HepG2 (cell line): Measurements from ENCODE around the gene GLIS1.

Experiments used
- BHLHE40 ChIP-seq: IDR thresholded peaks from 2 replicates; pipeline ENCODE4 v1.6.1; 2011; ENCODE audit warnings: low read length, improper control_type of control experiment
- CC2D1A ChIP-seq: sonication (generic); formaldehyde crosslinking; IDR thresholded peaks from 2 replicates; pipeline ENCODE4 v1.8.1; 2023; ENCODE audit warnings: mild to moderate bottlenecking, missing genetic modification reagents
- JUNB ChIP-seq: sonication (generic); formaldehyde crosslinking; IDR thresholded peaks from 2 replicates; pipeline ENCODE4 v1.8.0; 2022; ENCODE audit warnings: missing genetic modification reagents, mild to moderate bottlenecking, borderline replicate concordance
- POLR2AphosphoS2 ChIP-seq: IDR thresholded peaks from 2 replicates; pipeline ENCODE4 v1.6.1; 2011; ENCODE audit warnings: low read depth, low read length, improper control_type of control experiment
- YY1 ChIP-seq: IDR thresholded peaks from 2 replicates; pipeline ENCODE4 v1.6.1; 2011; ENCODE audit warnings: low read length, low read depth, moderate library complexity, mild to moderate bottlenecking; ENCODE audit not compliant: insufficient read depth, insufficient replicate concordance
- ZFX ChIP-seq: sonication (generic); formaldehyde crosslinking; IDR thresholded peaks from 2 replicates; pipeline ENCODE4 v1.4.0; 2020; ENCODE audit warnings: mild to moderate bottlenecking, low read depth, missing genetic modification reagents, moderate library complexity
- TF ChIP-seq, protein P1 (sequence below): sonication (generic); formaldehyde crosslinking; IDR thresholded peaks from 2 replicates; pipeline ENCODE4 v1.5.0; 2020; ENCODE audit warnings: mild to moderate bottlenecking, missing genetic modification reagents, moderate library complexity

DNA sequence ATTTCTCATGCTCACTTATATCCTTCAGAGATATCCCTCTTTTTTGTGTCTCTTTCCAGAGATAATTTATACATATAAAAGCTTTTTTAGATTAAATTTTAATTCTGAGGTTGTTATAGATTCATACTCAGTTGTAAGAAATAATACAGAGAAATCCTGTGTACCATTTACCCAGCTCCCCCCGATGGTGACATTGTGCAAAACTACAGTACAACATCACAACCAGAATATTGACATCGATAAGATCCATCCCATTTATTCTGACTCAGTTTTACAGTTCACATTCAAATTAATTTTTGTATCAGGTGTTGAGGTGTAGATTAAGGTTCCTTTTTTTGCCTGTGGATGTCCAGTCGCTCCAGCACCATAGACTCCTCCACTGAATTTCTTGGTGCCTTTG lies 265.5 kb downstream of the GLIS1 start:
- TF ChIP-seq, protein P1, sequence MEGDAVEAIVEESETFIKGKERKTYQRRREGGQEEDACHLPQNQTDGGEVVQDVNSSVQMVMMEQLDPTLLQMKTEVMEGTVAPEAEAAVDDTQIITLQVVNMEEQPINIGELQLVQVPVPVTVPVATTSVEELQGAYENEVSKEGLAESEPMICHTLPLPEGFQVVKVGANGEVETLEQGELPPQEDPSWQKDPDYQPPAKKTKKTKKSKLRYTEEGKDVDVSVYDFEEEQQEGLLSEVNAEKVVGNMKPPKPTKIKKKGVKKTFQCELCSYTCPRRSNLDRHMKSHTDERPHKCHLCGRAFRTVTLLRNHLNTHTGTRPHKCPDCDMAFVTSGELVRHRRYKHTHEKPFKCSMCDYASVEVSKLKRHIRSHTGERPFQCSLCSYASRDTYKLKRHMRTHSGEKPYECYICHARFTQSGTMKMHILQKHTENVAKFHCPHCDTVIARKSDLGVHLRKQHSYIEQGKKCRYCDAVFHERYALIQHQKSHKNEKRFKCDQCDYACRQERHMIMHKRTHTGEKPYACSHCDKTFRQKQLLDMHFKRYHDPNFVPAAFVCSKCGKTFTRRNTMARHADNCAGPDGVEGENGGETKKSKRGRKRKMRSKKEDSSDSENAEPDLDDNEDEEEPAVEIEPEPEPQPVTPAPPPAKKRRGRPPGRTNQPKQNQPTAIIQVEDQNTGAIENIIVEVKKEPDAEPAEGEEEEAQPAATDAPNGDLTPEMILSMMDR (CRISPR knock-in tag): no peak
- TF ChIP-seq JUNB: no peak
- TF ChIP-seq YY1: no peak
- TF ChIP-seq POLR2AphosphoS2: no peak
- TF ChIP-seq BHLHE40: no peak
- no peak for TF ChIP-seq CC2D1A (CRISPR knock-in tag)
- no peak for TF ChIP-seq ZFX (CRISPR knock-in tag)
